Endodermal cell (in vitro differentiated cells): ENCODE measurements around the gene BET1. TPM values are rescaled to one million over a fixed set of nuclear protein-coding genes. Genes with fewer than 3 reads are reported as not detected.

Experiments
- DNase-seq: peaks from one replicate; pipeline ENCODE4 v3.0.0-alpha.2; 2017
- H3K27ac ChIP-seq: 2 replicates; pipeline ENCODE4 v1.5.1; 2013; ENCODE audit warnings: mild to moderate bottlenecking, low read depth, low read length, moderate library complexity
- H3K27me3 ChIP-seq: 2 replicates; pipeline ENCODE4 v1.6.1; 2013; ENCODE audit warnings: mild to moderate bottlenecking, low read length, moderate library complexity; ENCODE audit not compliant: insufficient read depth, control insufficient read depth, poor library complexity, severe bottlenecking
- H3K36me3 ChIP-seq: 2 replicates; pipeline ENCODE4 v1.7.0; 2013; ENCODE audit warnings: mild to moderate bottlenecking, low read length, moderate library complexity; ENCODE audit not compliant: control insufficient read depth, insufficient read depth
- H3K4me1 ChIP-seq: one replicate; pipeline ENCODE4 v1.7.0; 2013; ENCODE audit warnings: low read length; ENCODE audit not compliant: control insufficient read depth, insufficient read depth
- H3K4me3 ChIP-seq: 2 replicates; pipeline ENCODE4 v1.5.1; 2013; ENCODE audit warnings: mild to moderate bottlenecking, low read length, moderate library complexity
- H3K9ac ChIP-seq: 2 replicates; pipeline ENCODE4 v1.6.1; 2013; ENCODE audit warnings: mild to moderate bottlenecking, low read length, moderate library complexity; ENCODE audit not compliant: poor library complexity, severe bottlenecking; ENCODE audit errors: extremely low read depth
- H3K9me3 ChIP-seq: 2 replicates; pipeline ENCODE4 v1.6.1; 2013; ENCODE audit warnings: mild to moderate bottlenecking, low read length, moderate library complexity; ENCODE audit not compliant: control insufficient read depth
- H3K27ac Mint-ChIP-seq: 2 replicates; pipeline ENCODE4 v1.8.0; 2020; ENCODE audit warnings: mixed read lengths
- H3K27me3 Mint-ChIP-seq: 2 replicates; pipeline ENCODE4 v1.8.0; 2021; ENCODE audit warnings: mild to moderate bottlenecking, mixed read lengths; ENCODE audit not compliant: insufficient read depth
- H3K36me3 Mint-ChIP-seq: 2 replicates; pipeline ENCODE4 v1.8.0; 2020; ENCODE audit warnings: low read depth, mixed read lengths
- H3K4me1 Mint-ChIP-seq: 2 replicates; pipeline ENCODE4 v1.8.0; 2020; ENCODE audit warnings: mixed read lengths
- H3K4me3 Mint-ChIP-seq: 2 replicates; pipeline ENCODE4 v1.8.0; 2020; ENCODE audit warnings: mild to moderate bottlenecking, moderate library complexity, mixed read lengths
- H3K9me3 Mint-ChIP-seq: 2 replicates; pipeline ENCODE4 v1.8.0; 2020; ENCODE audit warnings: mild to moderate bottlenecking, mixed read lengths
- CTCF ChIP-seq: fragments of 200-600 bp; sonication (generic); conservative IDR thresholded peaks from 2 replicates; pipeline ENCODE4 v1.5.0; 2021; ENCODE audit warnings: antibody characterized with exemption, mild to moderate bottlenecking
- WGBS, 2 experiments: methylation state at CpG; one replicate each; pipeline versions ENCODE4 v1.1.5 to v1.1.7; 2013; ENCODE audit warnings: missing lambda C conversion rate in 2 of 2, mixed read lengths in 1 of 2; ENCODE audit not compliant: insufficient coverage in 1 of 2, insufficient read length in 1 of 2; 5-methylcytosine and 5-hydroxymethylcytosine counted together
- total RNA-seq, 2 donors: library from RNA; stranded (reverse); fragmentation: NEBNext Ultra II Directional in 1 of 2; extraction: Animal tissue kit (Norgen Biotek cat#: 25700) in 1 of 2; gene quantifications; 2 replicates in 1 of 2; 3 replicates in 1 of 2; pipeline ENCODE4 v1.2.1, GENCODE V29; 2021

BET1 gene
- total RNA-seq, 2 donors from 2014 or later: 27.6 to 36.3 TPM

- no peak for DNase-seq
- Histone ChIP-seq H3K9ac (no peak overlapping the region), H3K27me3 (no peaks in the 10 kb centered on the region), H3K27ac (no peak overlapping the region), H3K9me3 (no peaks in the 10 kb centered on the region), H3K4me3 (no peak overlapping the region), H3K4me1 (no peaks in the 10 kb centered on the region), H3K36me3 (no peaks in the 10 kb centered on the region)
- peaks cover 3% of the 10 kb centered on the region for H3K4me1 Mint-ChIP-seq
- TF ChIP-seq CTCF: no peak
- H3K27ac Mint-ChIP-seq: no peak overlapping the region
- no peaks in the 10 kb centered on the region for H3K36me3 Mint-ChIP-seq
- WGBS, 2 experiments: 94 to 100% methylated on average over 3 of the region's 3 CpGs
- H3K4me3 Mint-ChIP-seq: no peak overlapping the region
- H3K9me3 Mint-ChIP-seq: no peaks in the 10 kb centered on the region
- no peaks in the 10 kb centered on the region for H3K27me3 Mint-ChIP-seq
These were observed 16.9 kb downstream of the BET1 start for GRCh38 chr7:93987297-93987696.

- H3K4me3 Mint-ChIP-seq: no peak overlapping the region
- 100% methylated on average over 1 of the region's 1 CpG; no CpG with 5 or more reads in 1 of the 2 experiments for WGBS, 2 experiments
- TF ChIP-seq CTCF: no peak
These were observed 19.1 kb downstream of the BET1 start for GRCh38 chr7:93985101-93985500.

GRCh38 chr7:93984024-93984423 is 20.1 kb downstream of the BET1 start:
- no peak for TF ChIP-seq CTCF
- no peaks in the 10 kb centered on the region for H3K36me3 Mint-ChIP-seq
- no peaks in the 10 kb centered on the region for H3K27me3 Mint-ChIP-seq

More at GRCh38 chr7:93985101-93985500, 19.1 kb downstream of the BET1 start:
- Mint-ChIP-seq H3K4me1 (peaks cover 3% of the 10 kb centered on the region), H3K36me3 (no peaks in the 10 kb centered on the region), H3K9me3 (no peaks in the 10 kb centered on the region), H3K27me3 (no peaks in the 10 kb centered on the region), H3K27ac (no peak overlapping the region)
- DNase-seq: no peak
- no peak overlapping the region for H3K27ac ChIP-seq
- no peak overlapping the region for H3K4me3 ChIP-seq
- no peaks in the 10 kb centered on the region for H3K9me3 ChIP-seq
- H3K9ac ChIP-seq: no peak overlapping the region
- H3K36me3 ChIP-seq: no peaks in the 10 kb centered on the region
- H3K27me3 ChIP-seq: no peaks in the 10 kb centered on the region
- no peaks in the 10 kb centered on the region for H3K4me1 ChIP-seq

More at GRCh38 chr7:93984024-93984423, 20.1 kb downstream of the BET1 start:
- no peaks in the 10 kb centered on the region for H3K36me3 ChIP-seq
- H3K9ac ChIP-seq: no peak overlapping the region
- Mint-ChIP-seq H3K4me1 (peaks cover 3% of the 10 kb centered on the region), H3K9me3 (no peaks in the 10 kb centered on the region), H3K27ac (no peak overlapping the region), H3K4me3 (no peak overlapping the region)
- no peaks in the 10 kb centered on the region for H3K27me3 ChIP-seq
- no peak overlapping the region for H3K4me3 ChIP-seq
- H3K27ac ChIP-seq: no peak overlapping the region
- no peaks in the 10 kb centered on the region for H3K4me1 ChIP-seq
- no peak for DNase-seq
- no peaks in the 10 kb centered on the region for H3K9me3 ChIP-seq
